Glutamatergic neuron (in vitro differentiated cells): ENCODE data around the gene FUZ. TPM values are rescaled to one million over a fixed set of nuclear protein-coding genes. Genes with fewer than 3 reads are reported as not detected.

Source experiments
- DNase-seq: peaks from one replicate; pipeline ENCODE4 v3.0.0; 2022
- H3K27ac Mint-ChIP-seq: one replicate; pipeline ENCODE4 v1.8.0; 2020; ENCODE audit warnings: mild to moderate bottlenecking, mixed read lengths, inconsistent platforms; ENCODE audit not compliant: unreplicated experiment
- H3K27me3 Mint-ChIP-seq: one replicate; pipeline ENCODE4 v1.8.0; 2020; ENCODE audit warnings: mild to moderate bottlenecking, moderate library complexity, mixed read lengths, inconsistent platforms; ENCODE audit not compliant: unreplicated experiment
- H3K36me3 Mint-ChIP-seq: one replicate; pipeline ENCODE4 v1.8.0; 2020; ENCODE audit warnings: mild to moderate bottlenecking, mixed read lengths, inconsistent platforms; ENCODE audit not compliant: unreplicated experiment
- H3K4me1 Mint-ChIP-seq: one replicate; pipeline ENCODE4 v1.8.0; 2020; ENCODE audit warnings: mild to moderate bottlenecking, low read depth, mixed read lengths, inconsistent platforms; ENCODE audit not compliant: unreplicated experiment
- H3K4me3 Mint-ChIP-seq: one replicate; pipeline ENCODE4 v1.8.0; 2020; ENCODE audit warnings: mild to moderate bottlenecking, mixed read lengths, inconsistent platforms; ENCODE audit not compliant: unreplicated experiment
- H3K9me3 Mint-ChIP-seq: one replicate; pipeline ENCODE4 v1.8.0; 2020; ENCODE audit warnings: mild to moderate bottlenecking, moderate library complexity, mixed read lengths, inconsistent platforms; ENCODE audit not compliant: unreplicated experiment
- CTCF ChIP-seq: fragments of 200-600 bp; sonication (generic); IDR thresholded peaks from one replicate; pipeline ENCODE4 v1.5.0; 2021; ENCODE audit not compliant: partially characterized antibody, unreplicated experiment
- total RNA-seq: library from RNA; stranded (reverse); fragmentation: NEBNext Ultra II Directional; extraction: Animal tissue kit (Norgen Biotek cat#: 25700); gene quantifications from one replicate; pipeline ENCODE4 v1.2.1, GENCODE V29; 2021; ENCODE audit not compliant: unreplicated experiment

Gene FUZ
- total RNA-seq, 1 donor from 2014 or later = 13.6 TPM

GRCh38 chr19:49837425-49837824, 24.3 kb upstream of the FUZ start:
- no peak for DNase-seq
- Mint-ChIP-seq H3K4me1 (no peaks in the 10 kb centered on the region), H3K27ac (peak overlapping the region; percentile 52), H3K36me3 (peaks cover 20% of the 10 kb centered on the region), H3K9me3 (peaks cover 1% of the 10 kb centered on the region), H3K4me3 (no peak overlapping the region), H3K27me3 (peaks cover 5% of the 10 kb centered on the region)
- TF ChIP-seq CTCF = no peak

- Mint-ChIP-seq H3K27ac (peak overlapping the region; percentile 52), H3K36me3 (peaks cover 20% of the 10 kb centered on the region), H3K4me1 (no peaks in the 10 kb centered on the region), H3K27me3 (peaks cover 7% of the 10 kb centered on the region), H3K9me3 (peaks cover 3% of the 10 kb centered on the region), H3K4me3 (no peak overlapping the region)
- no peak for DNase-seq
- TF ChIP-seq CTCF = no peak
These were observed 23.9 kb upstream of the FUZ start for GRCh38 chr19:49837009-49837310.

GRCh38 chr19:49836176-49837008, 23.3 kb upstream of the FUZ start:
- Mint-ChIP-seq H3K9me3 (peaks cover 3% of the 10 kb centered on the region), H3K36me3 (peaks cover 20% of the 10 kb centered on the region), H3K27ac (no peak overlapping the region), H3K4me3 (no peak overlapping the region), H3K27me3 (peaks cover 7% of the 10 kb centered on the region), H3K4me1 (no peaks in the 10 kb centered on the region)
- no peak for DNase-seq
- no peak for TF ChIP-seq CTCF

DNA sequence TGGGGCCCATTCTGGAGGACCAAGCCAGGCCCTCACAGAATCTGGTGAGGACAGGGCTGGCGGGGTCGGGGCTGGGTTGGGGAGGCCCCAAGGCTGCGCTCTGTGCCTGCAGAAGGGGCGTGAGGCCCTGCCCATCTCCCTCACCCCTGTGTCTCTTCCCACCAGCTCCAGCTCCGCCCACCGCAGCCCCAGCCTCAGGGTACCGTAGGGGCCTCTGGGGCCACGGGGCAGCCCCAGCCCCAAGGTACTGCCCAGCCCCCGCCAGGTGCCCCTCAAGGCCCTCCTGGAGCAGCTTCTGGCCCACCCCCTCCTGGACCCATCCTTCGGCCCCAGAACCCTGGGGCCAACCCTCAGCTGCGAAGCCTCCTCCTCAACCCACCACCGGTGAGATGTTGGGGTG, 22.5 kb upstream of the FUZ start:
- Mint-ChIP-seq H3K9me3 (peaks cover 3% of the 10 kb centered on the region), H3K4me1 (no peaks in the 10 kb centered on the region), H3K4me3 (no peak overlapping the region), H3K27me3 (peaks cover 5% of the 10 kb centered on the region), H3K36me3 (peaks cover 20% of the 10 kb centered on the region), H3K27ac (no peak overlapping the region)
- no peak for DNase-seq
- TF ChIP-seq CTCF = no peak

GRCh38 chr19:49833599-49833998, 20.5 kb upstream of the FUZ start:
- TF ChIP-seq CTCF = no peak
- H3K27ac Mint-ChIP-seq = no peak overlapping the region
- H3K9me3 Mint-ChIP-seq = peaks cover 3% of the 10 kb centered on the region
- H3K4me3 Mint-ChIP-seq = no peak overlapping the region
- H3K27me3 Mint-ChIP-seq = peaks cover 7% of the 10 kb centered on the region
- H3K4me1 Mint-ChIP-seq = no peaks in the 10 kb centered on the region
- no peak for DNase-seq
- peaks cover 12% of the 10 kb centered on the region for H3K36me3 Mint-ChIP-seq
